ENCODE data around the gene FAM131A. TPM values are rescaled to one million over a fixed set of nuclear protein-coding genes. Genes with fewer than 3 reads are reported as not detected.
A peak's percentile ranks its signal among the peaks of the same experiment; 100 is the strongest.

The FAM131A gene
- total RNA-seq, 1 donor from 2014 or later: 14.0 TPM

DNA sequence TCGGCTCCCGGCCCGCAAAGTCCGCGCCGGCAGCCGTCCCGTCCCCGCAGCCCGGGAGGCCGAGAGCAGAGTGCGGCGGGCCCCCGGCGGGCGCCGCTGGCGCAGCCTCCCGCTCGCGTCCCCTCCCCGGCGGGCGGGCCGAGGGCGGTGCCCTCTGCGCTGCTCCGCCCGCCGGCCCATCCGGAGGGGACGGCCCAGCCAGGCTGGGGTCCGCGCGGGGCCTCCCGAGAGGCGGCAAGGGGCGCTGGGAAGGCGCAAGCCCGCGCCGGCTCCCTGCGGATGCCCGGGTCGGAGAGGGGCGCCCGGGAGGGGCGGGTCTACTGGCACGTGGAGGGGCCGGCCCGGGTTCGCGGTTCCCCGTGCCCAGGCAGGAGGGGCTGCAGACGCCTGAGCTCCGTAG is 24.1 kb downstream of the FAM131A start, which contains the start of the genes CLCN2 and POLR2H:
TSS of gene CLCN2 (minus strand) at position 74 of the 400 bp plus-strand sequence. CDS start 126 bp downstream, outside the sequence.
TSS of gene POLR2H (plus strand) at position 179 of the 400 bp plus-strand sequence. CDS start 1,783 bp downstream, outside the sequence.
- Histone ChIP-seq H3K36me3 (ENCODE audit: control insufficient read depth, insufficient read depth, low read length) (no peaks in the 10 kb centered on the region), H3K27me3 (ENCODE audit: control insufficient read depth, insufficient read depth, low read length) (no peaks in the 10 kb centered on the region), H3K4me3 (ENCODE audit: low read depth, low read length) (peak within 1 kb of the TSS; percentile 79)
- TF ChIP-seq, protein P1, sequence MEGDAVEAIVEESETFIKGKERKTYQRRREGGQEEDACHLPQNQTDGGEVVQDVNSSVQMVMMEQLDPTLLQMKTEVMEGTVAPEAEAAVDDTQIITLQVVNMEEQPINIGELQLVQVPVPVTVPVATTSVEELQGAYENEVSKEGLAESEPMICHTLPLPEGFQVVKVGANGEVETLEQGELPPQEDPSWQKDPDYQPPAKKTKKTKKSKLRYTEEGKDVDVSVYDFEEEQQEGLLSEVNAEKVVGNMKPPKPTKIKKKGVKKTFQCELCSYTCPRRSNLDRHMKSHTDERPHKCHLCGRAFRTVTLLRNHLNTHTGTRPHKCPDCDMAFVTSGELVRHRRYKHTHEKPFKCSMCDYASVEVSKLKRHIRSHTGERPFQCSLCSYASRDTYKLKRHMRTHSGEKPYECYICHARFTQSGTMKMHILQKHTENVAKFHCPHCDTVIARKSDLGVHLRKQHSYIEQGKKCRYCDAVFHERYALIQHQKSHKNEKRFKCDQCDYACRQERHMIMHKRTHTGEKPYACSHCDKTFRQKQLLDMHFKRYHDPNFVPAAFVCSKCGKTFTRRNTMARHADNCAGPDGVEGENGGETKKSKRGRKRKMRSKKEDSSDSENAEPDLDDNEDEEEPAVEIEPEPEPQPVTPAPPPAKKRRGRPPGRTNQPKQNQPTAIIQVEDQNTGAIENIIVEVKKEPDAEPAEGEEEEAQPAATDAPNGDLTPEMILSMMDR (IDR thresholded peaks at IDR 0.05; ENCODE audit: insufficient read depth, low read length, poor library complexity, severe bottlenecking): no peak
- DNase-seq (ENCODE audit: low read depth): no peak

DNA sequence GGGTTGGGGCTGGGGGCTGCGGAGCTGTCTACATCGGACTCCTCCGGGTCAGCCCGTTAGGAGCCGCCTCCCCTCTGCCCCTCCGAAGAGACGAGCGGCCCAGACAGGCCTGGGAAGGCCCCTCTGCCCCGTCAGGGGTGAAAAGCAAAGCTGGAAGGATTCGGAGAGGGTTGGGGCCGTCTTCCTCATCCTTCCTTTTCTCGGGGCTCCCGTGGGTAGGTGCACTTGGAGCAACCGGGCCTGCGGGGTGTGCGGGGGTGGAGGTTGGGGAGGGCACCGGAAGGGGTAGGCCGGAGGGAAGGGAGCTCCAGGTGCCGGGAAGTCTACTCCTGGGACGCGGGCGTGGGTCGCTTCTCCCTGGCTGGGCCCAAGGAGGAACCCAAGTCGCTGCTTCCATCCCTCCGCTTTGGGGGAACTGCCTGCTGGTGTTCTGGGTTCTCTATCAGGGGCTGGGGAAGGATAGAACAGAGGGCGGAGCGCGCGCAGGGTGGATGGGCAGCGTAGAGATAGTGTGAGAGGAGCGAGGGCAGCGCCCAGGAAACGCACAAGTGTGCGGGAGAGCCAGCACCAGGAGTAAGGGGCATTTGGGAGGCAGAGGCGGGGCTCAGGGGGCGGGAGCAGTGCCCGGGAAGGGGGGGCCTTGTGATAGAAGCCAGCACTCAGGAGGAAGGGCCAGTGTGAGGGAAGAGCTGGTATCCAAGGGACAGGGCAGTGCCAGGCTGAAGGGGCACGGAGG is 24.7 kb downstream of the FAM131A start:
- Histone ChIP-seq H3K4me3 (ENCODE audit: low read depth, low read length) (peak overlapping the region; percentile 79), H3K27me3 (ENCODE audit: control insufficient read depth, insufficient read depth, low read length) (no peaks in the 10 kb centered on the region), H3K36me3 (ENCODE audit: control insufficient read depth, insufficient read depth, low read length) (peaks cover 1% of the 10 kb centered on the region)
- TF ChIP-seq, protein P1 (IDR thresholded peaks at IDR 0.05; ENCODE audit: insufficient read depth, low read length, poor library complexity, severe bottlenecking): no peak
- DNase-seq (ENCODE audit: low read depth): no peak

DNA sequence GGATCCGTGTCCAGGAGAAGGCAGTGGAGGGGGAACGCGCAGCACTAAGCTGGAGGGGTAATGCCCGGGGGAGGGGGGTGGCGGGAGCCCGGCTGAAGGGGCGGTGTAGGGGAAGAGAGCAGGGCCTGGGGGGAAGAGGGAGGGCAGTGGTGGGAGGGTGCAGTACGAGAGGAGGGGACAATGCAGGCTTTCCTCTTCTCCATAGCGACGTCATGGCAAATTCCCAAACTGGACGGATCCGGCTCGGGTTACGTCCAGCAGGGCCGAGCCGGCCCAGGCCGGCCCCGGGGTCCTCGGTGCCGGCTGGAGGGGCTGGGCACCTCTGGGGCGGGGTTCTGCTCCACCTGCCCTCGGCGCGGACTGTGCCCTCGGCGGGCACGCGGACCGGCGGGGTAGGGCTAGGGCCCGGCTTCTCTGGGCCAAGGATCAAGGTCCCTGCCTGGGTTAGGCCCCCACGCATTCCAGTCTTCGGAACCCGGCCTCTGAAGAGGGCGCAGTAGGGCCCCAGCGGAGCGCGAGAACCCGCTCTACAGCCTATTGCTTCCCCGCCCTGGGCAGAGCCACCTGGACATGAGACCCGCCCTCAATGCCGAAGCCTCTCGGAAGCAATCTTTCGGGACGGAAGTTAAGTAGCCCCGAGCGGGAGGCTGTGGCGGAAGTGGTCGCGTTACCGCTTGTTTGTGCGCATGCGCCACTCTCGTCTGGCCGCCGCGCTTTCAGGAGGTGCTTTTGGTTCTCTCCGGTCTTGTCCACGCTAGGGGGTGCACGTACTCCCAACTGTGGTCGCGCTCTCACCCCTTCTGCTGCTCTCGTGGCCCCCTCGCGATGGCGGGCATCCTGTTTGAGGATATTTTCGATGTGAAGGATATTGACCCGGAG is 25.5 kb downstream of the FAM131A start:
- TF ChIP-seq, protein P1 (IDR thresholded peaks at IDR 0.05; ENCODE audit: insufficient read depth, low read length, poor library complexity, severe bottlenecking): peak; percentile 68
- Histone ChIP-seq H3K36me3 (ENCODE audit: control insufficient read depth, insufficient read depth, low read length) (peaks cover 2% of the 10 kb centered on the region), H3K27me3 (ENCODE audit: control insufficient read depth, insufficient read depth, low read length) (no peaks in the 10 kb centered on the region), H3K4me3 (ENCODE audit: low read depth, low read length) (peak overlapping the region; percentile 79)
- DNase-seq (ENCODE audit: low read depth): peak; percentile 92

DNA sequence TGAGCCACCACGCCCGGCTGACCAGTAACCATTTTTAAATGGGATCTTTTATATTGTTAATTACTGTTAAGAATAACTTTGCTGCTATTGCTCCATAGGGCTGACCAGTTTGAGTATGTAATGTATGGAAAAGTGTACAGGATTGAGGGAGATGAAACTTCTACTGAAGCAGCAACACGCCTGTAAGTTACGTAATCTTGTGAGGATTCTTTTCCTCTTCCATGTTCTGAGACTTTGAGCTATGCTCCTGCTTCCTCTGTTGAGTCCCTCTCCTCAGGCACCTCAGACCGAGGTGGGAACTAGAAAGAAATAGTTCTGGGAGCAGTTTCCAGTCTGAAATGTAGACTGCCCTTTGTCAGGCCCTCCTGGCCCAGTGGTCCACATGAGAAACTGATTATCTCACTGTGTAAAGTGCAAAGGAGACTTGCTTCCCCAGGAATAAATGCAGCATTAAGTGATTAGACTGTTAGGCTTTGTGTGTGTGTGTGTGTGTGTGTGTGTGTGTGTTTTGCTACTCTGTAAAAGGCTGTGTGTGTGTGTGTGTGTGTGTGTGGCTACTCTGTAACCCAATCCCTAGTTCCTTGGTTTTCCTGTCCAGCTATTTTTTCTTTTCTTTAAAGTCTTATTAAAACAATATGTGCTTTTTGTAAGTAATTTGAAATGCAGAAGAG is 29.4 kb downstream of the FAM131A start:
- no peaks in the 10 kb centered on the region for H3K27me3 ChIP-seq (ENCODE audit: control insufficient read depth, insufficient read depth, low read length)
- DNase-seq (ENCODE audit: low read depth): no peak
- H3K36me3 ChIP-seq (ENCODE audit: control insufficient read depth, insufficient read depth, low read length): peaks cover 7% of the 10 kb centered on the region
- H3K4me3 ChIP-seq (ENCODE audit: low read depth, low read length): no peak overlapping the region
- TF ChIP-seq, protein P1 (IDR thresholded peaks at IDR 0.05; ENCODE audit: insufficient read depth, low read length, poor library complexity, severe bottlenecking): no peak

DNA sequence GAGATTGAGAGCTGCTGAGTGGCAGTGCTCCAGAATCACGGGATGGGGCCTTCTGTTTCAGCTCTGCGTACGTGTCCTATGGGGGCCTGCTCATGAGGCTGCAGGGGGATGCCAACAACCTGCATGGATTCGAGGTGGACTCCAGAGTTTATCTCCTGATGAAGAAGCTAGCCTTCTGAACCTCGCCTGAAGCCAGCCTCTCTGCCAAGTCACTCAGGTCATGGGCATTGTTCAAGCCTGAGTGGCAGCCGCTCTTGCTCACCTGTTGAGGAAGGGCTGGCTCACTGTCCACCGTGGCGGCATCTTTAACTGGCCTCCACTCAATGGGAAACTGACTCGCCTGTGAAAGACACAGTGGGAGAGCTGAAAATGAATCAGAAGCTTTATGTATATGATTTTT is 30.7 kb downstream of the FAM131A start:
- DNase-seq (ENCODE audit: low read depth): no peak

More for the DNA sequence above, 30.7 kb downstream of the FAM131A start:
- TF ChIP-seq, protein P1 (IDR thresholded peaks at IDR 0.05; ENCODE audit: insufficient read depth, low read length, poor library complexity, severe bottlenecking): no peak
- Histone ChIP-seq H3K4me3 (ENCODE audit: low read depth, low read length) (no peak overlapping the region), H3K36me3 (ENCODE audit: control insufficient read depth, insufficient read depth, low read length) (peaks cover 7% of the 10 kb centered on the region), H3K27me3 (ENCODE audit: control insufficient read depth, insufficient read depth, low read length) (peaks cover 4% of the 10 kb centered on the region)

Measured in kidney epithelial cell (primary cell).